ENCODE results near the gene ITPKC. TPM values are rescaled to one million over a fixed set of nuclear protein-coding genes. Genes with fewer than 3 reads are reported as not detected.

The ITPKC gene
- total RNA-seq, 1 donor from 2014 or later, result 13.8 TPM

DNA sequence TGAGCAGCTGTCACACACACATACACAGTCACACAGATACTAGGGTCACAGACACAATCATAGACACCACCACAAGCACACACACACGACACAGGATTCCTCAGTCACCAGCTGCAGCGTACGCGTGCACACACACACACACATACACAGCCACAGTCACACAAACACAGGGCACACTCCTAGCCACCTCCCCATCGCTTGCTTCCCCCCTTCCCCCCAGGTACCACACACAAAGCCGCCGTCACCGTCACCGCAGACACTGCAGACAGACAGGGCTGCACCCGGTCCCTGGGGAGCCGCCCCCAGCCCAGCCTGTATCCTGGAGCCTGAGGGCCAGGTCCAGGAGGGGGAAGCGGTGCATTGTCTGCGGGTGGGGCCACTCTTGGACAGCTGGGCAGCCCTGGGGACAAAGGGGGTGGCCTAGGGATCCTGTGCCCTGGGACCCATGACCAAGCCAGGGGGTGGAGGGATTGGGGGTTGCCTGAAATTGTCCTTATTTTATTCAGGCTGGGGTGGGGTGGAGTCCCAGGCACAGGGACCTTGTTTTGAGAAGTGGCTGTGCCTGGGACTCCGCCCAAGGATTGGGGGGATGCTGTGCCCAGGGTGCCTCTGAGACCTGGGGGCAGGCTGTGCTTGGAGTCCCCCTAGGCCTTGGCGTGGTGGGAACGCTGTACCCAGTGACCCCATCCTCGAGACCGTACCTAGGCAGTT is 27.4 kb upstream of the ITPKC start:
- Mint-ChIP-seq H3K27ac (ENCODE audit: unreplicated experiment) (no peak overlapping the region), H3K4me3 (ENCODE audit: unreplicated experiment) (no peak overlapping the region), H3K27me3 (ENCODE audit: unreplicated experiment) (peaks cover 9% of the 10 kb centered on the region), H3K9me3 (ENCODE audit: unreplicated experiment) (peaks cover 12% of the 10 kb centered on the region), H3K4me1 (ENCODE audit: low read depth, unreplicated experiment) (peaks cover 21% of the 10 kb centered on the region), H3K36me3 (ENCODE audit: unreplicated experiment) (peaks cover 11% of the 10 kb centered on the region)
- TF ChIP-seq, protein P1, sequence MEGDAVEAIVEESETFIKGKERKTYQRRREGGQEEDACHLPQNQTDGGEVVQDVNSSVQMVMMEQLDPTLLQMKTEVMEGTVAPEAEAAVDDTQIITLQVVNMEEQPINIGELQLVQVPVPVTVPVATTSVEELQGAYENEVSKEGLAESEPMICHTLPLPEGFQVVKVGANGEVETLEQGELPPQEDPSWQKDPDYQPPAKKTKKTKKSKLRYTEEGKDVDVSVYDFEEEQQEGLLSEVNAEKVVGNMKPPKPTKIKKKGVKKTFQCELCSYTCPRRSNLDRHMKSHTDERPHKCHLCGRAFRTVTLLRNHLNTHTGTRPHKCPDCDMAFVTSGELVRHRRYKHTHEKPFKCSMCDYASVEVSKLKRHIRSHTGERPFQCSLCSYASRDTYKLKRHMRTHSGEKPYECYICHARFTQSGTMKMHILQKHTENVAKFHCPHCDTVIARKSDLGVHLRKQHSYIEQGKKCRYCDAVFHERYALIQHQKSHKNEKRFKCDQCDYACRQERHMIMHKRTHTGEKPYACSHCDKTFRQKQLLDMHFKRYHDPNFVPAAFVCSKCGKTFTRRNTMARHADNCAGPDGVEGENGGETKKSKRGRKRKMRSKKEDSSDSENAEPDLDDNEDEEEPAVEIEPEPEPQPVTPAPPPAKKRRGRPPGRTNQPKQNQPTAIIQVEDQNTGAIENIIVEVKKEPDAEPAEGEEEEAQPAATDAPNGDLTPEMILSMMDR (IDR thresholded peaks at IDR 0.05; ENCODE audit: partially characterized antibody, unreplicated experiment), result no peak
- peak; percentile 76 for DNase-seq

DNA sequence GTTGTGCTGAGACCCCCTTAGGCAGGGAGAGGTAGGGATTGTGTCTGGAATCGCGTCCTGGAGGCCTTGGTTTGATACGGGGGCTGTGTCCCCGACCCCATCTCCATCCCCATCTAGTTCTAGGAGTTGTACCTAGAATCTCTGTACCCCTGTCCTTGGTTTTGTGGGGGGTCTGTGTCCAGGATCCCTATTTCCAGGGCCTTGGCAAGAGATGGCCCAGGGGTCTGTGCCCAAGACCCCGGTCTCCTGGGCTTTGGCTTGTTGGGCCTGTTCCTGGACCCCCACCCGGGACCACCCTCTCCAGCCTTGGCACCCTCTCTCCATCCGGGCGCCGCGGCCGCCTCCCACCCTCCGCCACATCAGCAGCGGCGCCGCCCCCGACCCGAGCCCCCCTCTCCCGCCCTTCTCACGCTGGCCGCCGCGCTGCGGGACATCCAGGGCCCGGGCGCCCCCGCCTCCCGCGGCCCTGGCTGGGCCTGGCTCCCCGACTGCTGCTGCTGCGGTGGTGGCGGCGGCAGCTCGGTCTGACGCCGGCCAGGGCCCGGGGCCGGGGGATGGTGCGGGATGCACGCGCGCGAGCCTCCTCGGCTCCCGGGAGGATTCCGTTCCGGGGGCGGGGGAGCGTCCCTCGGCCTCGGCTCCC is 26.7 kb upstream of the ITPKC start, which contains the start of gene NUMBL:
NUMBL (minus strand) TSS at position 602 of the 643 bp plus-strand sequence; CDS start at position 434, 168 bp downstream.
- peaks cover 20% of the 10 kb centered on the region for H3K4me1 Mint-ChIP-seq (ENCODE audit: low read depth, unreplicated experiment)
- DNase-seq, result no peak
- H3K27me3 Mint-ChIP-seq (ENCODE audit: unreplicated experiment), result peaks cover 9% of the 10 kb centered on the region

DNA sequence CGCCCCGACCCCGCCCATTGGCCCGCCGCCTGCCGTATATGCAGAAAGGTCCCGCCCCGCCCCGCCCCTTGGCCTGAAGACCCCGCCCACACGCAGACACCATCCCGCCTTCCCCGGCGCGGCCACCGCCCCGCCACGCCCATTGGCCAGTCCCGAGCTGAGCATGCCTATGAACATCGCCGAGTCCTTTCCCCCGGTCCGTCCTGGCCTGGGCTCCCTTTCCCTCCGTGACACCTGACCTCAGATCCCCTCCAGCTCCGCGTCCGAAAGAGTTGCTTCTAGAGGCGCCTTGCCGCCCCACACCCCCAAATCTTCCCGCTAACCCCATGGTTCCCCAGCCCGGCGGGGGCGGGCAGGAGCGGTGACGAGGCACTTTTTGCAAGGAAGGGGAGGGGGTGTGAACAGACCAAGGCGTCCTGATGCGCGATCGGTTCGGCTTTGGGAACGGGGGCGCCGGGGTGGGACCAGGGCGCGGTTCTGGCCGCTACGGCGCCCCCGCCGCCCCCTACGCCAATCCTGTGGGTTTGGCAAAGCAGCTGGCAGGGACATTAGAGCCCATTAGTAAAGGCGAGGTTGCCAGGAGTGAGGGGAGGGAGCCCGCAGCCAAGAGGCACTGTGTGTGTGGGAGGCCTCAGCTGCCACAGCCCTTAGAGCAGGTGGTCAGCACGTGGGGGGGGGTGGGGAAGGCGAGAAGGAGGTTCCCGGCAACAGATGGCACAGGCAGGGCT is 26.1 kb upstream of the ITPKC start:
- peaks cover 18% of the 10 kb centered on the region for H3K4me1 Mint-ChIP-seq (ENCODE audit: low read depth, unreplicated experiment)
- peak overlapping the region; percentile 98 for H3K27ac Mint-ChIP-seq (ENCODE audit: unreplicated experiment)
- peak overlapping the region; percentile 85 for H3K4me3 Mint-ChIP-seq (ENCODE audit: unreplicated experiment)
- peaks cover 12% of the 10 kb centered on the region for H3K9me3 Mint-ChIP-seq (ENCODE audit: unreplicated experiment)
- peaks cover 9% of the 10 kb centered on the region for H3K27me3 Mint-ChIP-seq (ENCODE audit: unreplicated experiment)
- TF ChIP-seq, protein P1 (IDR thresholded peaks at IDR 0.05; ENCODE audit: partially characterized antibody, unreplicated experiment), result no peak
- H3K36me3 Mint-ChIP-seq (ENCODE audit: unreplicated experiment), result peaks cover under 1% of the 10 kb centered on the region
- peak; percentile 97 for DNase-seq

More for the DNA sequence above, 26.7 kb upstream of the ITPKC start, which contains the start of gene NUMBL:
- H3K4me3 Mint-ChIP-seq (ENCODE audit: unreplicated experiment), result peak within 1 kb of the TSS; percentile 85
- H3K9me3 Mint-ChIP-seq (ENCODE audit: unreplicated experiment), result peaks cover 12% of the 10 kb centered on the region
- TF ChIP-seq, protein P1 (IDR thresholded peaks at IDR 0.05; ENCODE audit: partially characterized antibody, unreplicated experiment), result no peak
- peak within 1 kb of the TSS; percentile 98 for H3K27ac Mint-ChIP-seq (ENCODE audit: unreplicated experiment)
- peaks cover 8% of the 10 kb centered on the region for H3K36me3 Mint-ChIP-seq (ENCODE audit: unreplicated experiment)

DNA sequence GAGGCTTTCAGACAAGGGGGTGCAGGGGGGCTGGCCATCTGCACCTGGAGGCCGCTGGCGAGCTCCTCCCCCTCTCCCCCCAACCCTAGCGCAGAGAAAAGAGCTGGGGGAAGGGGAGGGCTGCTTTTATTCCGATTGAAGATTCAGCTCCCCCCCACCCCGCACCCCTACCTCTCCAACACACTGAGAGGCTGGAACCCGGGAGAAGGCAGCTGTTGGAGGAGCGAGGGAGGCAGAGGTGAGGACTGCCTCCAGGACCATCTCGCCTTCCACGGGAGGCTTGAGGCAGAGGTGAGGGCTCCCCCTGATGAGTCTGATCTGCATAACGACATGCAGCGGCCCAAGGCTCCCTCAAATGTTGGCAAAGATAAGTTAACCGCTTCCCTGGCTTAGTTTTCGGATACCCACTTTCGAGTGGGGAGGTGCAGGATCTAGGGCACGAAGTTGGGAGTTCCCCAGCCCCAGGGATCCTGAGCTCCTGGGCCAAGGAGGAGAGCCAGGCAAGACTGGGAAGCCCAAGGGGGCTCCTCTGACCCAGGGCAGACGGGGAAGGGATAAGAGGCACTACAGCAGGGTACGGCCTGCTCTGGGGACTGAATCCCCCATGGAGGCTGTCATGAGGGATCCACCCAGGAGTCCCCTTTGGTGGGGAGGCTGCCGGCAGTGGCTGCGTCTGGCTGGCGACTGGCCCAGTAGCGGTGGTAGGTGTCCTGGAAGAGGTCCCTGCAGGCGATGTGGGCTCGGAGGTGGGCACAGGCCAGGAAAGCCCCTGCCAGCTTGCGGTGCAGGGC is 25.3 kb upstream of the ITPKC start:
- peak overlapping the region; percentile 98 for H3K27ac Mint-ChIP-seq (ENCODE audit: unreplicated experiment)
- TF ChIP-seq, protein P1 (IDR thresholded peaks at IDR 0.05; ENCODE audit: partially characterized antibody, unreplicated experiment), result no peak
- H3K36me3 Mint-ChIP-seq (ENCODE audit: unreplicated experiment), result no peaks in the 10 kb centered on the region
- H3K27me3 Mint-ChIP-seq (ENCODE audit: unreplicated experiment), result peaks cover 9% of the 10 kb centered on the region
- peak; percentile 89 for DNase-seq
- H3K9me3 Mint-ChIP-seq (ENCODE audit: unreplicated experiment), result peaks cover 12% of the 10 kb centered on the region
- H3K4me1 Mint-ChIP-seq (ENCODE audit: low read depth, unreplicated experiment), result peaks cover 21% of the 10 kb centered on the region
- H3K4me3 Mint-ChIP-seq (ENCODE audit: unreplicated experiment), result peak overlapping the region; percentile 85
